ENCODE results near the gene TNFSF12.
A peak's percentile ranks its signal among the peaks of the same experiment; 100 is the strongest.

TNFSF12 gene

DNA sequence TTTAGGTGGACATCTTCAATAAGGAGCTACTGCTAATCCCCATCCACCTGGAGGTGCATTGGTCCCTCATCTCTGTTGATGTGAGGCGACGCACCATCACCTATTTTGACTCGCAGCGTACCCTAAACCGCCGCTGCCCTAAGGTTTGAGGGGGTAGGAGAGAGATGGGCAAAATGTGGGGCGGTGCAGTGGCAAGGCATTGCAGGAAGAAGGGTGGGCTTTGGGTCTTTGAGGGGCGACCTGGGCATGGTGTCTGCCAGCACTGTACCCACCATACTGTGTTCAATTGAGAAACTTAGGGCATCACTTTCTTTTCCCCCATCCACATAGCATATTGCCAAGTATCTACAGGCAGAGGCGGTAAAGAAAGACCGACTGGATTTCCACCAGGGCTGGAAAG, 21.5 kb downstream of the TNFSF12 start:
- no peak for DNase-seq (ENCODE audit: low read depth)
- H3K4me3 ChIP-seq (ENCODE audit: low read depth, low read length) = no peak overlapping the region
- TF ChIP-seq, protein P1, sequence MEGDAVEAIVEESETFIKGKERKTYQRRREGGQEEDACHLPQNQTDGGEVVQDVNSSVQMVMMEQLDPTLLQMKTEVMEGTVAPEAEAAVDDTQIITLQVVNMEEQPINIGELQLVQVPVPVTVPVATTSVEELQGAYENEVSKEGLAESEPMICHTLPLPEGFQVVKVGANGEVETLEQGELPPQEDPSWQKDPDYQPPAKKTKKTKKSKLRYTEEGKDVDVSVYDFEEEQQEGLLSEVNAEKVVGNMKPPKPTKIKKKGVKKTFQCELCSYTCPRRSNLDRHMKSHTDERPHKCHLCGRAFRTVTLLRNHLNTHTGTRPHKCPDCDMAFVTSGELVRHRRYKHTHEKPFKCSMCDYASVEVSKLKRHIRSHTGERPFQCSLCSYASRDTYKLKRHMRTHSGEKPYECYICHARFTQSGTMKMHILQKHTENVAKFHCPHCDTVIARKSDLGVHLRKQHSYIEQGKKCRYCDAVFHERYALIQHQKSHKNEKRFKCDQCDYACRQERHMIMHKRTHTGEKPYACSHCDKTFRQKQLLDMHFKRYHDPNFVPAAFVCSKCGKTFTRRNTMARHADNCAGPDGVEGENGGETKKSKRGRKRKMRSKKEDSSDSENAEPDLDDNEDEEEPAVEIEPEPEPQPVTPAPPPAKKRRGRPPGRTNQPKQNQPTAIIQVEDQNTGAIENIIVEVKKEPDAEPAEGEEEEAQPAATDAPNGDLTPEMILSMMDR (conservative IDR thresholded peaks at IDR 0.05; ENCODE audit: low read depth, low read length) = no peak

DNA sequence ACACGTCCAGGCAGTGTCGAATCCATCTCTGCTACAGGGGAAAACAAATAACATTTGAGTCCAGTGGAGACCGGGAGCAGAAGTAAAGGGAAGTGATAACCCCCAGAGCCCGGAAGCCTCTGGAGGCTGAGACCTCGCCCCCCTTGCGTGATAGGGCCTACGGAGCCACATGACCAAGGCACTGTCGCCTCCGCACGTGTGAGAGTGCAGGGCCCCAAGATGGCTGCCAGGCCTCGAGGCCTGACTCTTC, 23.4 kb downstream of the TNFSF12 start:
- DNase-seq (ENCODE audit: low read depth) = no peak
- TF ChIP-seq, protein P1 (conservative IDR thresholded peaks at IDR 0.05; ENCODE audit: low read depth, low read length) = no peak
- H3K4me3 ChIP-seq (ENCODE audit: low read depth, low read length) = peak overlapping the region; percentile 71

DNA sequence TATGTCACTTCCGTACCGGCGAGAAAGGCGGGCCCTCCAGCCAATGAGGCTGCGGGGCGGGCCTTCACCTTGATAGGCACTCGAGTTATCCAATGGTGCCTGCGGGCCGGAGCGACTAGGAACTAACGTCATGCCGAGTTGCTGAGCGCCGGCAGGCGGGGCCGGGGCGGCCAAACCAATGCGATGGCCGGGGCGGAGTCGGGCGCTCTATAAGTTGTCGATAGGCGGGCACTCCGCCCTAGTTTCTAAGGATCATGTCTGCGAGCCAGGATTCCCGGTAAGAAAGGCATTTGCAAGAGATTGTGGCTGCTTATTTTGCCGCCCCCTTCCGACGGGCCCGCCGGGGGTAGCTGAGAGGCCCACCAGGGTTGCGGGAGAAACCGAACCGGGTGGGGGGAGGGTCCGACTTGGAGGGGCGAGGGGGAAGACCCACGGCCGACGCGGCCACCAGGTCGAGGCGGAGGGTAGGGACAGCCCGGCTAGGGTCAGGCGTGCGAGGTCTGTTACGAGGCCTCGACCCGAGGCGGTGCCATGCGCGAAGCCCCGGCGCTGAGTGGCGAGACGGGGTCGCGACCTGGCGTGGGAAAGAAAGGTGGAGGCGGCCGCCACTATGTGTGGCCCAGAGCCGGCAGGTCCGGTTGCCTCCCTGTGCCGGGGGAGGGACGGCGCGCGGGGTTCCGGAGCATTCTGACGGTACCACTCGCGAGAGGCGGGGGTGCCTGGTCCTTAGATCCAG, 23.9 kb downstream of the TNFSF12 start:
- TF ChIP-seq, protein P1 (conservative IDR thresholded peaks at IDR 0.05; ENCODE audit: low read depth, low read length) = peak; percentile 15
- H3K4me3 ChIP-seq (ENCODE audit: low read depth, low read length) = peak overlapping the region; percentile 99
- peak; percentile 99 for DNase-seq (ENCODE audit: low read depth)

DNA sequence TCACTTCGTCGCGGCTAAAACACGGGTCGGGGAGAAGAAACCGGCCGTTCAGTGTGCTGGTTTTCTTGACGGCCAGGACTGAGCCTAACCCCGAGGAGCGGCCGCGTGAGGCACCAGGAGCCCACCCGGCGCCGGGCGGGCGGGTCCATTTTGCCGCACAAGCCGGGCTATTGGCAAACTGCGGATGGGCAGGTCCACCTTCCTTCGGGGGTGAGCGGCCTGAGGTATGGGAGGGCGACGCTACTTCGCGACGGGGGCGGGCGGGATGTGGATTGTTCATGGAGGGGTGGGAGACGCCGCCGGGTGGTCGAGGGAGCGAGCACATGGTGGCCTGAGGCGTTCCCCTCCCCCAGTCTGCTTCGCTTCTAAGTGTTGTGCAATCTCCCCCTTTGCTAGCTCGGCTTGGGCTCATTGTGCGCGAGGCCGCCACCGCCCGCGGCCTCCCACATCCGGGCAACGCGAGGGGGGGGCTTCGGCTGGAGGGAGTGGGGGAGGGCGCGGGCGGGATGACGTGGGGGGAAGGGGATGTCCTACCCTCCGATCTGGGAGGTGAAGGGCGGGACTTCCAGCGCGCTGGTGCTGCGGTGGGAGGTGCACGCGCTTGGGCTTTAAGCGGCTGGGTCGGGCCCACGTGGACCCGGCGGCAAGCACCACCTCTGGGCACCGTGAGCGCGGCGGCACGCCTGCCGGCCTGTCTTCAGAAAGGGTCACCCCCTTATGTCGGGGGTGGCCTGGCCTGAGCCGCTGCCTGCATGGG, 24.6 kb downstream of the TNFSF12 start:
- TF ChIP-seq, protein P1 (conservative IDR thresholded peaks at IDR 0.05; ENCODE audit: low read depth, low read length) = no peak
- peak; percentile 97 for DNase-seq (ENCODE audit: low read depth)
- H3K4me3 ChIP-seq (ENCODE audit: low read depth, low read length) = peak overlapping the region; percentile 99

DNA sequence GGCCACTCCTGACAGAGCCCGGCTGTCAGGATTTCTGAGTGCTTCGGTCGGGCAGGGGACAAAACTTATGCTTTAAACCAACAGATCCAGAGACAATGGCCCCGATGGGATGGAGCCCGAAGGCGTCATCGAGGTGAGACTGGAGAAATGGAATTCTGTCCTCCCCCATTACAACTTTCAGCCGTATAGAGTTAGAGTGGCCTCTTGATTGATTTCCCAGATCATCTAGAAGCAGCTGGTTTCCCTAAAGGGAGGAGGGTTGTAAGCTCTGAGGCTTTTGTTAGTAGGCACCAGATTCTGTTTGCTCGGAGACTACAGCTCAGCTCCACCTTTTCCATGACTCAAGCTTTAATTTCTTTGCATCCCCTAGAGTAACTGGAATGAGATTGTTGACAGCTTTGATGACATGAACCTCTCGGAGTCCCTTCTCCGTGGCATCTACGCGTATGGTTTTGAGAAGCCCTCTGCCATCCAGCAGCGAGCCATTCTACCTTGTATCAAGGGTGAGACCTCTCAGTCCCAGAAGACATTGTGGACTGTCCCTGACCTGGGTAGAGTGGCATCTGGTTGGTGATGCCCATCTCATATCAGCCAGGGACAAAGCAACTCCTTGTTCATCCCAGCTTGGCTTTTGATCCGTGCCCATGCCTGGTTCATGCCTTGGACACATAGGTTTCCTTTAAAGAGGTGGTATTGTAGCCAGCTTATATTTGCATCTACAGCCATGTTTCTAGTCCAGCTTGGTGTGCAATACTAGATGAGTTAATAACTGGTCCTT, 25.5 kb downstream of the TNFSF12 start:
- TF ChIP-seq, protein P1 (conservative IDR thresholded peaks at IDR 0.05; ENCODE audit: low read depth, low read length) = no peak
- peak; percentile 39 for DNase-seq (ENCODE audit: low read depth)
- H3K4me3 ChIP-seq (ENCODE audit: low read depth, low read length) = peak overlapping the region; percentile 99

DNA sequence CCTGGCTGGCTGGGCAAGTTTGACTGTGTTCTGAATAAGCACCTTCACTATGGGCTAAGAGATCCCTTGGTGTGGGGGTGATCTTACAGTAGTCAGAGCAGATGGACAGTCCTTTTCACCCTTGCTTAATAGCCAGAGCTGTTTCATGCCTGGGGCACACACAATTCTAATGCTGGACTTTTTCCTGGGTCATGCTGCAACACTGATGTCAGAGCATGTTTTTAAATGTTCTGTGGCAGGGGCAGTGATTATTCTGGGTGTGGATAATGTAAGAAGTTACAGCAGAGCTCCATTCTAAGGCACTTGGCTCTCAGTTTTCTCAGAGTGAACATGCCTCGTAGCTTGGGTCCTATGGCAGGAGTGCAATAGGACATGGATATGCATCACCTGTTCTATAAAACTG, 26.6 kb downstream of the TNFSF12 start:
- peak overlapping the region; percentile 99 for H3K4me3 ChIP-seq (ENCODE audit: low read depth, low read length)
- DNase-seq (ENCODE audit: low read depth) = no peak
- TF ChIP-seq, protein P1 (conservative IDR thresholded peaks at IDR 0.05; ENCODE audit: low read depth, low read length) = no peak
